NCI-H1436 treated with DMSO at 0.1 percent for 48 hours (cell line): ENCODE measurements around the gene MAMDC4.
"Not testable (repeated sequence)": the region's sequence is repeated elsewhere in the genome, so short reads cannot be mapped to it uniquely, and the experiment has no call there.

Experiments used
- DNase-seq: peaks from one replicate; lab custom pipeline; 2025; lab: John Stamatoyannopoulos, UW

MAMDC4 gene

DNA sequence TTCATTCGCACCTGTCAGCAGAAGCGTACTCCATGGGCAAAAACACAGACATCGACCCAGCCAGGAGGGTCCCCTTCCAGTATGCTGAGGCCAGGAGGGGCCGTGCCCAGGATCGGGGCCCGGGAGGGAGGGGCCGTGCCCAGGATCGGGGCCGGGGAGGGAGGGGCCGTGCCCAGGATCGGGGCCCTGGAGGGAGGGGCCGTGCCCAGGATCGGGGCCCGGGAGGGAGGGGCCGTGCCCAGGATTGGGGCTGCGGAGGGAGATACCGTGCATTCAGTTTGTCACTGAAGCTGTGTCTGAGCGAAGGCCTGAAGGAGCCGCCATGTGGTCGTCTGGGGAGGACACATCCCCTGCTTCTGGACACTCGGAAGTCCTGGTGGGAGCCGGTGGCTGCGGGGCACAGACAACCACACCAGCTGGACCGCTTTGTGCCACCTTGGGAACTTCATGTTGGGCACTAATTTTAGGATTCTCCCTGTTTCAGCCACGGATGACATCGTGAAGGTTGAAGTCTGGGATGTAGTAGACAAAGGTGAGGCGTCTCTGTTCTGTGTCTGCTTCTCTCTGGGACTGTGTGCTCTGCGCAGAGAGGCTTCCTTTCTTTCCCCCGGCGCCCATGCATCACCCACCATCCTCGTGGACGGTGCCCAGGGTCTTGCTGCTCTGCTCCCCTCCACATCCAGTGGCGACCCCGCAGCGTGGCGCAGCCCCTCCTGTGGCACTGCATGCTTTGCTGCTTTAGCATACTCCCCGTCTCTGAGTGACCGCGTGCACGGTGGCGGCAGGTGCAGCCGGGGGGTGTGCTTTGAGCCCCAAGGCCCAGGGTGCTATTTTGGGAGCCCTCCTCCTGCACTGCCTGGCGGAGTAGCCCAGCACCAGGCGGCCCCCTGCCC is 26.6 kb upstream of the MAMDC4 start:
- no peak for DNase-seq

DNA sequence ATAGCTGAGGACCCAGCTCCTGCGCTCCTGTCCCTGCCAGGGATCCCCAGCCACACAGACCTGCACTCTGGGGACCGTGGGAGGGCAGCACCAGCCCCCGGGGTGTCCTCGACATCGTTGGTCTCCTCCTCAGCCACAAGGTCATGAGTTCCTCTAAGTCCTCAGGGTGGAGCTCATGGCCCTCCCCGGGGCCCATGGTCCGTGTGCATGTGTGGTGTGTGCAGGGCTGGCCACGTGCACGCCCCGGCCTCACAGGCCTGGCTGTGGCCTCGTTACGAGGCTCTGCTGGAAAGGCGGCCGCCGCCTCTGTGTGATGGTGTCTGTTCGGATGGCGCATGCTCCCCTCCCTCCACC is 26.0 kb upstream of the MAMDC4 start:
- no peak for DNase-seq

DNA sequence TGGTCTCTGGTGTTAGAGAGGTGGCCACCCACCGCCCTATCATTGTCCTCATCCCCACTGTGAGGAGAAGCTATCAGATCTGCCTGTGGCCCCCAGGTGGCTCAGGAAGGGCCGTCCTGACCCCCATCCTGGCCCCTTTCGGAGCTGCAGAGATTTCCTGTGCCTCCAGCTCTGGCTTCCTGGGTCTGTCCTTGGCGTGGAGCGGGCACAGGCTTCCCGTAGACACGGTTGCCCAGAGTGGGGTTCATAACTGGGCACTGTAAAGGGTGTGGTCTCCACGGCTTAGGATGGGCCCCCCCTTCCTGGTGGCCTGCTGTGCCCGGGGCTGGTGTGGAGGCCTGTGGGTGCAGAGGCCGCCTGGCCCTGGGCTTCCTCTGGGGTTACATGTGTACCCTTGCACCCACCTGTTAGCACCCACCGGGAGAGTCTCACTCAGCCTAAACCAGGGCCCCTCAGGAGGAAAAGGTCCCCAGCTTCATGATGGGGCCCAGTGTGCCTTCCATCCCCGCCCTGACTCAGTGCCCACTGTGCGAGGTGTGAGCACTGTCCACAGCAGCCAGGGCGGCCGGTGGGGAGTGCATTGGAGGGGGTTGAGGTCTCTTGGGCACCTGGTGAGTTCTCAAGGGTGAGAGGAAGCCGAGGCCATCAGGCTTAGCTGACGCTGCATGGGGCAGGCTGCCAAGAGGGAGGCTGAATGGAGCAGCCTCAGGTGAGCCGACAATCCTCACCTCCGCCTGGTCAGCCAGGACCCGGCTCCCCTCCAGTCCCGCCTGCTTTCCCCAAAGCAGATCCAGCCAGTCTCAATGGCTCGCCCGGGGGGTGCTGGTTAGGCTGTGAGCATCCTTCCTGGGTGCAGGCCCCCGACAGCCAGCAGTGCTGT is 25.2 kb upstream of the MAMDC4 start:
- DNase-seq = no peak

DNA sequence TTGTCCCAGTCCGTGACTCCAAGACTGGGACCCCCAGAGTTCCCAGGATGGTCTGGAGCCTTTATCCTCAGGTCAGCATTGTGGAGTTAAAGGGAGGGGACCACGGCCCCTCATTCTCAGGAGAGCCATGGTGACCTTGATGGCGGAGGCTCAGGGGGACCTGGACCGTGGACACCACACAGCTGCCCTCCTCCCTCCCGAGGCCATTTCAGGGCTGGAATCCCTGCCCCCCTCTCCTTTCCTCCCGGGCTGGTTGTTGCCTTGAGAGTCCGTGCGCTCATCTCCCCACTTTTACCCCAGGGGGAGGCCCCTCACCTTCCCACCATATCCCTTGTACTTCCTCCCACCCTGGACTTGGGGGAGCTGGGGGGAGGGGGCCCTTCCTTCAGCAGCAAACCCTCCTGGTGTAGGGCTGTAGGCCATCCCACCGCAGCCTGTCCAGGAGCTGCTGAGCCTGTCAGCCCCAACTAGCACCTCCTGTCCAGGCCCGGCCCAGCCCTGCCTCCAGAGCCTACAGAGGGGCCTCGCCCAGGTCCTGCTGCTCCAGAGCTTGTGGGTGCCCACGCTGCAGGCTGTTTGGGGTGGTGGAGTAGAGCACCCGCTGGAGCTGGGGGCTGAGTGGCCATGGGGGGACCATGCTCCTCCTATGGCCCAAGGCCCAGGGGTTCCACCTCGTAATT is 24.2 kb upstream of the MAMDC4 start:
- no peak for DNase-seq

DNA sequence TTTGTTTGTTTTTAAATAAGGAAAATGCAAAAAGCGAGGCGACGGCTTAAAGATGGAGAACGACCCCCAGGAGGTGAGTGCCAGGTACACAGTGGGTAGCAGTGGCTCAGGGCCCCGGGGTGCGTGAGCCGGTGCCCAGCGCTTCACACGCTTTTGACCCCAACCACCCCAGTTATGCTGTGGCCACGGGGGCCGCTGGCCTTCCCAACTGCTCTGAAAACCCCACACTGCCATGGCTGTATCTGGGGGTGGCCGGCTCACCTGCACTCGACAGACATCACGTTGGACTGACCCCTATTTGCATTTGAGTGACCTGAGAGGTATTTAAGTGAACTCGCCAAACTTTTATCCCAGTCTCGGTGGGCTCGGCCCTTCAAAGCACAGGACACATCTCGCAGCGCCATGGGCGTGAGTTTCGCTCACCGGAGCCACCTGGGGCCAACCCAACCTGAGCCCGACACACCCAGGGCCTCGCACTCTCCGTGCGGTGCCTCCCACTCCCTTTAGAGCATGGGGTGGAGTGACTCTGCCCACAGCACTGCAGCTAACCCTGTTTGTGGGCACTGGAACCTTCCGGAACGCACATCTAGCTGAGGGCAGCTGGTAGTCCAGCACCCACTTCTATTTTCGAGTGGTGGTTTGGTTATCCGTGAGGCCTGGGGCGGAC is 23.5 kb upstream of the MAMDC4 start:
- no peak for DNase-seq

DNA sequence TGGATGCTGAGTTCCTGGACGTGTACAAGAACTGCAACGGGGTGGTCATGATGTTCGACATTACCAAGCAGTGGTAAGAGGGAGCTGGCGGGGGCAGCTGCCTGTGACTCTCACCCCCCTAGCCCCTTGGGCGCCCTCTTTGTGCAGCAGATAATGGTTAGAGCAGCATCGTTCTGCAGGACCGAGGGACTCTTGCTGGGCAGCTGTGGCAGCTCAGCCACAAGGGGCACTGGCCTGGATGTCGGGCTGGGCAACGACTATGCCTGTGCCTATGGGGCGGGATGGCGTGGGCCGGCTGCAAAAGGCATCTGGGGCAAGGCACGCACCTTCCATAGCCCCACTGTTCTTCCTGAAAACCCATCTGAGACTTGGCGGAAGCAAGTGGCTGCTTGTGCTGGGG is 22.7 kb upstream of the MAMDC4 start:
- no peak for DNase-seq

DNA sequence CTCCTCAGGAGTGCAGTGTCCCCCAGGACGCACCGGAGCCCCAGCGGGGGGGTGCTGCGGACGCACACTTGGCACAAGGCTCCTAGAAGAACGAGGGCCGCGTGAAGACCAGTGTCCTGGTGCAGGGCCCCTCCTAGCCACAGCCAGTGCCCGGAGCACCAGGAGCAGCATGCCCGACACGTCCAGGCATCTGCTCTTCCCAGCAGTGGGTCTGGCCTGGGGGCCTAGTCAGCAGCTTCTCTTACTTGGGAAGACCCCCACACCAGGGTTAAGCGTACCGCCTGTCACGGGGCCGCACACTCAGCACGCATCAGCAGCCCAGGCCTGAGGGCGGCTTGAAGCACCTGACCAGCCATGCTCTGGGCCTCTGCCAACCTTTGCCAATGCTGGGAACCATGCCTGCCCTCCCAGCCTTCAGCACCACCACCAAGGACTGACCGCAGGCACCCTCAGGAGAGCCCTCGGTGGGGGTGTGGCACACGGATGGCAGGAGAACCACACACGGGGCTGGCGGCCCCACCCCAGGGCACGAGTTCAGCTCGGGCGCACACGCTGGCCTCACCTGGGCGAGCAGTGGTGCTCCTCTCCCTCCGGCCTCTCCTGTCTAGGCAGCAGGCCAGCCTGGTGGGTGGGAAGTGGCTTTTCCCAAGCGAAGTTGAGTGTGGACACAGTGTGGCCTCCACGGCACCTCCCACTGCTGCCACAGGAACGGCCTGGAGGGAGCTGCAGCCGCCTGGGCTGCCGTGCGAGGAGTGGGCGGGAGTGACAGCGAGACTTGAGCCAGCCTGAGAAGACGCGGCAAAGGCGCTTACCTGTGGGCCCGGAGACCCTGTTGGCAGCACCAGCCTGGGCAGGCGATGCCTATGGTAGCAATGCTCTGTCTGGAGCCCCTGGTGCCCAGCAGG is 21.9 kb upstream of the MAMDC4 start:
- DNase-seq = no peak

DNA sequence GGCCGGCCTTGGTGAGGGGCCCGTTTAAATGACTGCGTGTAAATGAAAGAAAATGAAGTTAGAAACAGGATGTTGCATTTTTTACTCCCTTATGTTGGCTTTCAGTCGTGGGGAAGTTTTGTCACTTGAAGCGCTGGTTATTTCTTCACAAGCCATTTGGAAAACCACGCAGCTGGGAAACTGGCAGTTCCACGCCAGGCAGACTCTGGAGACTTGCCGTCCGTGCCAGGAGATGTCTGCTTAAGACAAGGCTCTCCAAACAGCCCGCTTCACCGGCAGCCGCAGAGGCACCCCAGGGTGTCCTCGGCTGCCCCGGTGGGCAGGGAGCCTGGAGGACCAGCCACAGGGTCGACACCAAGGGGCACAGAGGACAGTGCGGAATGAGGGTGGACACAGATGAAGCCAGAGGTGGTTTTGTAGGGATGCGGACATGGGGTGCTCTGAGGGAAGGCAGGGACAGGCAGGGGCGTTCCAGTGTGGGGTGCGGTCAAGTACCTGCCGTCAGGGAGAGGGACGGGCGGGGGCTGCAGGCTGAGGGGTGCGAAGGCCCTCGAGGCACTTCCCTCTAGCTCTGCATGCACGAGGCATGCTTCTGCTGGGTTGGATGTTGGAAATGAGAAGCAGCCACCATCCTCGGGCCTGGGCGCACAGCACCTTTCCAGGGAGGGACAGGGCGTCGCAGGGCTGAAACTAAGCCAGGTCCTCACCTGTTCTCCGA is 21.0 kb upstream of the MAMDC4 start:
- no peak for DNase-seq

DNA sequence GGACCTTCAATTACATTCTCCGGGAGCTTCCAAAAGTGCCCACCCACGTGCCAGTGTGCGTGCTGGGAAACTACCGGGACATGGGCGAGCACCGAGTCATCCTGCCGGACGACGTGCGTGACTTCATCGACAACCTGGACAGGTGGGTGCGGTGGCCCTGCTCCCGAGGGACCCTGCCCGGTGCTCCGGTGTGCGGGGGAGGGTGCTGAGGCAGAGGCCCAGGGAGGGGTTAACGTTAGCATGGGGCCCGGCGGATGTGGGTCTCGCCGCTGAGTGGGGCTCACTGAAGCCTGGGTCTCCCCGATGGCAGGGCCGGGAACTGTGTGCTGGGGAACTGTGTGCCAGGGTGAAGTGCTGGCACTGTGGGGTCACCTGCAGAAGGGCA is 20.4 kb upstream of the MAMDC4 start:
- DNase-seq = no peak

DNA sequence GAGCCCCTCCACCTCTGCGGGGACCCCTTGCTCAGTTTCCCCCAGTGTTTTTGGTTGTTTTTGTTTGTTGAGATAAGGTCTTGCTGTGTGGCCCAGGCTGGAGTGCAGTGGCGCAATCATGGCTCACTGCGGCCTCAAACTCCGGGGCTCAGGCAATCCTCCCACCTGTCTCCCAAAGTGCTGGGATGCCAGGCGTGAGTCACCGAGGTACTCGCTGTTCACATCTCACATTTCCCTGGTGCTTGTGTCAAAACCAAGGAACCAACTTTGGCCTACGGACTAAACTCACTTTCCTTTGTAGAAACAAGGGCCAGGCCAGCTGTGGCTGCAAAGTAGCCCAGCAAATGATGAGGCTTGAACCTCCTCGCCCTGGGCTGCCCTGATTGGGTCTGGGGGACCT is 19.6 kb upstream of the MAMDC4 start:
- DNase-seq = no peak

DNA sequence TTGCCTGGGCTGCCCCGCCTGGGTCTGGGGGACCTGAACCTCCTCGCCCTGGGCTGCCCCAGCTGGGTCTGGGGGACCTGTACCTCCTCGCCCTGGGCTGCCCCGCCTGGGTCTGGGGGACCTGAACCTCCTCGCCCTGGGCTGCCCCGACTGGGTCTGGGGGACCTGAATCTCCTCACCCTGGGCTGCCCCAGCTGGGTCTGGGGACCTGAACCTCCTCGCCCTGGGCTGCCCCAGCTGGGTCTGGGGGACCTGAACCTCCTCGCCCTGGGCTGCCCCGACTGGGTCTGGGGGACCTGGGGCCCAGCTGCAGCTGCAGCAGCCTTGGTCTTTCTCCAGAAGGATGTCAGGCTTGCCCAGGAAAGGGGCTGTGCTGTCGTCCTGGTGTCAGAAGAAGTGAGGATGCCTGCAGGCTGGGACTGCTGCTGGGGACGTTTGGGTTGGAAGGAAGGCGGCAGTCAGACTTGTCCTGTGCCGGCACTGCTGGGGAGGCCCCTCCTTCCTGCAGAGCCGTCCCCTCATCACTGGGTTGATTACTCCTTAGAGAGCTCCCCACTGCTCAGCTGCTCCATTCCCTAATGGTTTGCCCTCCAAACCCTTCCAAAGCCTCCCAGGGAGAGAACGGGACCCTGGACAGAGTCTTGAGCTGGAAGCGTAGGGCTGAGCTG is 18.6 kb upstream of the MAMDC4 start:
- not testable (repeated sequence) for DNase-seq

DNA sequence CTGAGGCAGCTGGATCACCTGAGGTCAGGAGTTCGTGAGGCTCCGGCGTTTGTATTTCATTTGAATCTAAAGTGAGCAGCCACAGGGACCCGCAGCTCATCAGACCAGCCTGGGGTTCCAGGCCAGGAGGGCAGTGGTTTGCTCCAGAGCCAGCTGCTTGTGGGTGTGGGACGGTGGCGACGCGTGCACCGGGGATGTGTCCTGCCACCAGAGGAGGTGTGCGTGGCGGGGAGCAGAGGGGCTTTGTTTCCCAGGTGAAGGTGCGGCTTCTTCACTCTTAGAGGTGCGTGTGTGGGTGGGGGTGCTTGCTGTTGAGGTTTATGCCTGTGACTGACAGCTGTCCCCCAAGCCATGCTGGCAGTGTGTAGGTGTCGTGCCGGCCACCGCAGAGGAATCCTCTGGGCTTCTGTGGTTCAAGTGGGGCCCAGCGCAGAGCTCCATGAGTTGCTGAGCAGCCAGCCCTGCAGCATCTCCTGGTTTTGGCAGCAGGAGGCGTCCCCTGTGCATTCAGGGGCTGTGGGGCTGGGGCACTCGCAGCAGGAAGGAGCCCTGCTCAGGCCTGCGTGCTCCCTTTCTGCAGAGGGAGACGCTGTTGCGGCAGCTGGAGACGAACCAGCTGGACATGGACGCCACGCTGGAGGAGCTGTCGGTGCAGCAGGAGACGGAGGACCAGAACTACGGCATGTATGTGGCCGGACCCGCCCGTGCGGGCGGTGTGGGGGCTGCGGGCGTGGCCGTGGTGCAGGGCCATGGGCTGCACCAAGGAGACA is 16.8 kb upstream of the MAMDC4 start:
- DNase-seq = no peak

DNA sequence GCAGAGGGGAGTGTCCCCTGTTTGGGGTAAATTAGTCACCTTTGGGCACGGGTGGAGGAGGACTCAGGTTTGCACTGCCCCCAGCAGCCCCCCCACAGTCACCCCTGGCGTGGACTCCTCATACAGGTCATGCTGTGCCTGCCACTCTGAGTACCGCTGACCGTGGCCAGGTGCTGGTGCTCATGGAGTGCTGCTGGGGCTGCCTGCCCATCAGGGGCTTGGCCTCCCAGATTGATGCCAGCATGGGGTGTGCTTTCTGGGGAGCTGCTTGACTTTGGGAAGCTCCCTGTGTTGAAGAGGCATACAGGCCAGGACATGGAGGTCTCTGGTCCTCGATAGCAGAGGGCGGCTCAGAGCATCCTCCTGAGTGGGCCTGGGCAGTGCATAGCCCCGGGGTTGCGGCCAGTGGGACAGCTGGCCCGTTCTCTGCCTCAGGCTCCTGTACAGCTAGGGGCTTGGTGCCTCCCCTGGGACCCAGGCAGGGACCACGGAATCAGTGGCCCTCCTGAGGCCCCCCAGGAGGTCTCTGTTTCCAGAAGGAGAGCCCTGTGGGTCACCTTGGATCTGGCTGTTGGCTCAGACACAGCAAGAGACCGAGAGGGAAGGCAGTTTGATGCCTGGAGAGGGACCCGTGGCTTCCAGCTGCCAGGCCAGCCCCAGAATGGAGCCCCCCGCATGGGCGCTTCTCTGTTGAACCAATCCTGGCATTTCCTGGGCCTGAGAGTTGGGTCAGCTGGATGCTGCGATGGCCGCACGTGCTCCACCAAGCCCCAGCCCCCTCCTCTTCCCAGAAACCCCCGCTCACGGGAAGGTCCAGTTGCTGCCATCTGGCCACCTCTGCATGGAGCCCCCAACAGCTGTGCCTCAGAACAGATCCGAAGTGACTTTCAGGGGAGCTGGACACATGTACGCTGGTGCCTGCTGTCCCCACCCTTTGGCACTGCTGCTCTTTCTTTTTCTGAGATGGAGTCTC is 15.9 kb upstream of the MAMDC4 start:
- no peak for DNase-seq

DNA sequence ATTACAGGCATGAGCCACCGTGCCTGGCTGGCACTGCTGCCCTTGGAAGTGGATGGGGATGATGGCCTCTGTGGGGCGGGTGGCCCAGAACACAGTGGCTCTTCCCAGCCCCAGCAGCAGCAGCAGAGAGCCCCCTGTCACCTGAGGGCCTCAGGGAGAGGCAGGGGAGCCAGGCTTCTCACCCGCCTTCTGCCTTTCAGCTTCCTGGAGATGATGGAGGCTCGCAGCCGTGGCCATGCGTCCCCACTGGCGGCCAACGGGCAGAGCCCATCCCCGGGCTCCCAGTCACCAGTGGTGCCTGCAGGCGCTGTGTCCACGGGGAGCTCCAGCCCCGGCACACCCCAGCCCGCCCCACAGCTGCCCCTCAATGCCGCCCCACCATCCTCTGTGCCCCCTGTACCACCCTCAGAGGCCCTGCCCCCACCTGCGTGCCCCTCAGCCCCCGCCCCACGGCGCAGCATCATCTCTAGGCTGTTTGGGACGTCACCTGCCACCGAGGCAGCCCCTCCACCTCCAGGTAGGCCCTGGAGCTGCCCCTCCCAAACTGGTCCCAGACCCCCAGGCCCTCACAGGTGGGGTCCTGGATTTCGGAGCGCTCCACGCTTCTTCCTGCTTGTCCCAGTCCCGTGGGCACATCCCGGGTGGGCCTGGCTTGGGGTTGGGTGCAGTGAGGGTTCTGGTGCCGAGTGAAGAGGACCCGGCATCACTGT is 14.8 kb upstream of the MAMDC4 start:
- DNase-seq = no peak

DNA sequence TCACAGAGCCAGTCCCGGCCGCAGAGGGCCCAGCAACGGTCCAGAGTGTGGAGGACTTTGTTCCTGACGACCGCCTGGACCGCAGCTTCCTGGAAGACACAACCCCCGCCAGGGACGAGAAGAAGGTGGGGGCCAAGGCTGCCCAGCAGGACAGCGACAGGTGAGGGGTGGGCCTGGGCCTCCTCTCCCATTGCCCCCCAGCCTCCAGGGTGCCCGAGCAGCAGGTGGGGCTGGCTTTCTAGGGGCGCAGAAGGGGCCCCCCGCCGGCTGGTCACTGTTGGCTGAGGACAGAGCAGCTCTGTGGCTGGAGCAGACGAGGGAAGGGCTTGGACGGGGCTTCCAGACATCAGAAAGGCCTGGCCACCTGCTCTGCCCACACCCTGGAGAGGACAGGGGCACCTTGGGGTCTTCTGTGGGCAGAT is 14.3 kb upstream of the MAMDC4 start:
- DNase-seq = not testable (repeated sequence)

DNA sequence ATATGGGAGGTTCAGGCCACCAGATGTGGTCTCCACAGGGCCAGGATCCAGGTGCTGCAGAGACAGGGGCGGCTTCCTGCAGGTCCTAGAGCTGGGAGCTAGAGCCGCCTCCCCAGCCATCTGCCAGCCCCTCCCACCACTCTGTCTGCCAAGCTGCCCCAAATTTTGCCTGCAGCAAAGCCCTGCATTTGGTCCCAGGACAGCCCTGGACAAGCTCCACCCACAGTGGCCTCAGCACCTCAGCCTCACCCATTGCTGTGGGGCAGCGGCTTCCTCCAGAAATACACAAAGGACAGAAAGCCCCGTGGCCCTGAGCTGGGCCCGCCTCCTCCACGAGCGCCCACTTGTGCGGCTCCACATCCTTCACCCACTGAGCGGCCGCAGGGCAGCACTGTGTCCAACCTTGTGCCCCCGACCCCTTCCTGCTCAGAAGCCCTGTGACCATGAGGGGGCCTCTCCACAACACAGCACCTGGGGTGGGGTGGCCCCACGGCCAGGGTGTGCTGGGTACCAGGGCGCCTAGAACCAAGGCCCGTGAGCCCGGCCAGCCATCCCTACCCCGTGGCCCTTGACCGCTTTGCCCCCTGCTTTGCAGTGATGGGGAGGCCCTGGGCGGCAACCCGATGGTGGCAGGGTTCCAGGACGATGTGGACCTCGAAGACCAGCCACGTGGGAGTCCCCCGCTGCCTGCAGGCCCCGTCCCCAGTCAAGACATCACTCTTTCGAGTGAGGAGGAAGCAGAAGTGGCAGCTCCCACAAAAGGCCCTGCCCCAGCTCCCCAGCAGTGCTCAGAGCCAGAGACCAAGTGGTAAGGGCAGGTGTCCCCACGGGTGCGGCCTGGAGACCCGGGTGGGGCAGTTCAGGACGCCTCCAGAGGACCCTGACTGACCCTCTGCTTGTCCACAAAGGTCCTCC is 13.6 kb upstream of the MAMDC4 start:
- DNase-seq = no peak
